ENCODE results near the gene WFDC5.
"Not testable (repeated sequence)": the region's sequence is repeated elsewhere in the genome, so short reads cannot be mapped to it uniquely, and the experiment has no call there.

The WFDC5 gene

DNA sequence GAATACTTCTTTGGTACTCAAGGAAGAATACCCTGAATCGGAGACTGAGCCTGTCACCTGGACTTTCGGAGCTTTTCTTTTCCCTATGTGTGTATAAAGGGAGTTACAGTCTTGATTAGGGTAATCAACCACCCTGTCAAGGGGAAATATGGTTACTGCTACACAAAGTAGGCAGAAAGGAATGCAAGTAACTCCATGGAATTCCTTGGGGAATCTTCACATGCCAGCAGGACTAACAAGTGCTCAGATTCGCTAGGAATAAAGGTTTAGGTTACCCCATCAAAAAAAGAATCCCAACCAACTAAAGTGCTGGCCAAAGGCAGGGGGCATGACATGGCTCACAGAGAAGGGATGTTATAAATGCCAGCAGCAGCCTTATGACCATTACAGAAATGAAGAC is 24.5 kb downstream of the WFDC5 start:
- DNase-seq (ENCODE audit: extremely low read depth in 1 of 2, low read depth in 1 of 2): no peak

DNA sequence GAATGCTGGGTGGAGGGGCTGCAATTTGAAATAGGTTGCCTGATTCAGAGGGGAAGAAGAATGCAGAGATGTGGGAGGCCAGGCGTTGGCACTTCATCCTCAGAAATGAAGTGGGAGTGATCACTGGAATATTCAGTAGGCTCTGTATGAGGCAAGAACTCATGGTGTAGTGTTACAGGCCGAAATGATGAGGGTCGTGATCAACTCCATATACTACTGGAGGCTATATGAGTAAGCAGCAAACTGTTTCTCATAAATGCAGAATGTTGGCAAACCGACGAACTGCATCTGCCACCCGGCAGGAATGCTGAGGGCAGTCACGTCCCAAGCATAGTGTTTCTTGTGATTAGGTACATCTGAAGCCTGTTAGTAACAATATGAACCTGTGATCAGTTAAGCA is 26.7 kb downstream of the WFDC5 start:
- no peak for DNase-seq (ENCODE audit: extremely low read depth in 1 of 2, low read depth in 1 of 2)

DNA sequence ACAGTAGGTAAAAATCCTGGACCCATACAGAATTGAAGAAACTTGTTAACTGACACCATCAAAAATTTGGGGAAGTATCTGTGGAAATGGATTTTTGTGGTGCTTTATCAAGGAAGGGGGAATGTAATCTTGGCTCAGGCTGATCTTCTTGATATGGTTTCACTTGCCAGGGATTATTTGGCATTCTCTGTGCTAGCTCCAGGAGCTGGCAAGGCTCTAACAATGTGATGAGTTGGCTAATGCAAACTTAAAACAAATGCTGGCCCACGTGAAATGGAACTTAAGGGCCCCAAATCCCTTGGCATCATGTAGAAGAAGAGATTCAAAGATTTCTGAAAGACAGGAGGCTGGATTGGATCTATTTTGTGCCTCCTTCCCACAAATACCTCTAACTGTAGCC is 27.2 kb downstream of the WFDC5 start:
- no peak for DNase-seq (ENCODE audit: extremely low read depth in 1 of 2, low read depth in 1 of 2)

DNA sequence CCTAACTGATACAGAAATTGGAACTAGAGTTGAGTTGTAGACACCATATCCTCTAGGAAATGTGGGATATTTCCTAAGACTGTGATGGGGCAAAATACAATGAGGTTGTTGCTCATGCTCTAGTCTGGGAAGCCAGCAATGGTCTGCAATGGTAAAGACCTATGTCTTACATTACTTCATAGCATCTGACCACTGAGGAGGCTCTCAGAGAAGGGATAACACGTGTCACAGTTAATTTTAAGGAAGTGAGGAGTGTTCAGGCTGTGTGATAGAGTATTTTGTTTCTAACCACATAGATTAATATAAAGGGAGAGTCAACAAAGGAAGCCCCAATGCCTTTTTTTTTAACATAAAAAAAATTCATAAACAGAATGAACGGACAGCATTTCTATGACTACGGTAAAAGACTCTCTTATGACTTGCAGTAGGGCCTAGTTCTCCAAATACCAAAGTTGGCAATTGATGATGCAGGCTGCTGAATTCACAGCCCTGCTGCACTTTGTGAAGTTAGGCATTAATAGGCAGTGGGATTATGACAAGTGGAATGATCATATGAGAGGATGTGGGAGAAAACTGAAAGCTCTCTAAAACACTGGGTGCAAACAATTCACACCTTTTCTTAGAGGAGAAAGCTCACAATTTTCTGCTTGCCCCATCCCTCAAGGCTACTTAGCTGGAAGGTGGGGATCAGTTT is 27.7 kb downstream of the WFDC5 start:
- no peak for DNase-seq (ENCODE audit: extremely low read depth in 1 of 2, low read depth in 1 of 2)

DNA sequence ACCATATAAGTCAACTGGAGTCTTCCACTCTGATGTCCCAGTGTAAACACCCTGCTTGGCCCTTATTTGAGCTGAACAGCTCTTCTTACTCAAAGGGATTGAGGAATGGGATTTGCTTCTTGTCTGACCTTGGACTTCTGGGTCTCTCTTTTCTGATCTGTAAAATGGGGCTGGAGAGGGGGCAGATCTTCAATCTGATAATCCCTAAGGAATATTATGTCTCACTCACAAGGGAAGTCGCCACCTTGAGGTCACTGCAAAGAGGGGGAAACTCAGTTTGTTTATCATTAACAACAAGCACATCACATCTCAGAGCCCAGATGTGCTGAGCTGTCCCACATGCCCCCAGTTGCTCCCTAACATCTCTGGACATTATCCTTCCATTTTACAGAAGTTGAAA is 29.1 kb downstream of the WFDC5 start:
- no peak for DNase-seq (ENCODE audit: extremely low read depth in 1 of 2, low read depth in 1 of 2)

DNA sequence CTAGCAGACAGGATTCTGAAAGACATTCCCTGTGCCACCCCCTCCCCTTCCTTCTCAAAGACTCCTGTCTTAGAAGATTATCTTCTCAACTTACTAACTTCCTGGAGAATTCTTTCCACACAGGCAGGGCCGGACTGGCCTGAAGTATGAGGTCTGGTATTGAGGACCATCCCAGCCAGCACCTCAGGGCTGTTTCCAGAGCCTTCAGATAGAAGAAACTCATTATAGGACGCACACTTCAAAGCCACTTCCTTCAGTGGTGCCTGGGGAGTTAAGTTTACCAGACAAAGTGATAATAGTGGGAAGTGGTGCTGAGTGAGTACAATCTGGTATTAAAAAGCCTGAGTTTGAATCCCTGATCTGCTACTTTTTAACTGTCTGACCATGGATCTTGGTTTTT is 29.7 kb downstream of the WFDC5 start:
- no peak for DNase-seq (ENCODE audit: extremely low read depth in 1 of 2, low read depth in 1 of 2)

DNA sequence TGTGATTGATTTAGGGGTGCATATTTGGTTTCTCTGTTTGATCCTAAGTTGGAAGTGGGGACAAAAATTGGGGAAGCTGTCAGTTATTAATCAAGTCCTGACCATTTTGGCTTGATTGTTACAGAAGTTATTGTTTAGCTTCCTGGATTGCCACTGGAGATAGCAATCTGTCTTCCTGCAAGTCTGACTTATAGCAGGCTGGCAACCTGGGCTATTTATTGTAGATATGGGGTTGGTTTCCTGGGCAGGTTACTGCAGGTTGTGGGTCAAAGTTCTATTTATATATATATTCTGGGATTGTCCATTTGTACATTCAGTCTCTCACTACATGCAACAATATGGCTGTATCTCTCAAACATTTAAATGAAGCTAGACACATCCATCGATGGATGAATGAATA is 31.8 kb downstream of the WFDC5 start:
- DNase-seq (ENCODE audit: extremely low read depth in 1 of 2, low read depth in 1 of 2): no peak

DNA sequence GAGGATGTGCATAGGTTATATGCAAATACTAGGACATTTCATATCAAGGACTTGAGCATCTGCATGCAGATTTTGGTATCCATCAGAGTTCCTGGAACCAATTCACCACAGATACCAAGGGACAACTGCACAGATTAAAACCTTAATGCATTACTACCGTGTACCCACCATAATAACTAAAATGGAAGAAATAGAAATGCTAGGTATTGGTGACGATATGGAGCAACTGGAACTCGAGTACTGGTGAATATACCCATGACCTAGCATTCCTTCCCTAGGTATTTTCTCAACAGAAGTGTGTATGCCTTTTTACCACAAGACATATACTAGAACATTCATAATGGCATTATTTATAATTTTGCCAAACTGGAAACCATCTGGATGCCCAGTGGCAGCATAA is 32.5 kb downstream of the WFDC5 start:
- DNase-seq (ENCODE audit: extremely low read depth in 1 of 2, low read depth in 1 of 2): no peak

DNA sequence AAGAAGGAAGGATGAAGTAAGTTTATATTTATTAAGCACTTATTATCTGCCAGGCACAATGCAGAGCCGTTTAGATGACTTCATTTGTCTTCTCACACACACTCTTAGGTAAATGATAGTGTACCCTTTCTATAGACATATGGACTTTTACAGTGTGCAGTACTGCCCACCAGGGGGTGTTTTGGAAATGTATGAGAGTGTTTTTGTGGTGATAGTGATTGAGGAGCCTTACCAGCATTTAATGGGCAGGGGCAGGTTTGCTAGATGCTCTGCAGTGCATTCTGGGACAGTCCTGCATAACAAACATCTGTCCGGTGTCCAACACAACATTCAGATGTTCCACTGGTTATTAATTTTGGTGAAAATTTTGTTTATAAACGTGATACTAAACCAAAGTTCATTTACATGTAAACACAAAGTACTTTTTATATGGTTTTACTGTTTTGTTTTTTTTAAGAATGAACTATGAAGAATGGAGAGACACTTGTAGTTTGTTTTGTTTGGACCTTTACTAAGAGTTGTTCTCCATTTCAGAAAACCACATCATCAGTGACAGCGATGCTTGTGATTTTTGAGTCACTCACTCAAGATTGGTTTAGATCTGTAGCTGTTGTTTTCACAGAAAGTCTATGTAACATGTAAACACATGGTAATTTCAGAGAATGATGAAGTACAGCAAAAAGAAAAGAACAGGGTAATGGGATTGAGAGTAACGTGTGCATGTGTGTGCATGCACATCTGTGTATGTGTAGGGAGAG is 33.9 kb downstream of the WFDC5 start:
- no peak for DNase-seq (ENCODE audit: extremely low read depth in 1 of 2, low read depth in 1 of 2)

DNA sequence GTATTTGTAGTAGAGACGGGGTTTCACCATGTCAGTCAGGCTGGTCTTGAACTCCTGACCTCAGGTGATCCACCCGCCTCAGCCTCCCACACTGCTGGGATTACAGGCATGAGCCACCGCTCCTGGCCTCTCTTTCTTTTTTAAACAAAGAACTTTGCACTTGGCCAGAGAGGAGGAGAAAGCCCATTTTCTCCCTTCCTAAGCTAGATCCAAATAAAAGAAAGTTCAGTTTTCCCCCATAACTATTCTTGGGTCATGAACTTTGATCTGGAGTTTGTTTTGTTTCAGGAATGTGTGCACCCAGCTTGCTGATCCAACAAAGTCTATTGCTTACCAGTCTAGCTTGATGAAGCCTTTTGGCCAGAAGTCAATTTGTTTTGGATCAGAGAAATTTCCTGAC is 37.4 kb downstream of the WFDC5 start:
- no peak for DNase-seq (ENCODE audit: extremely low read depth in 1 of 2, low read depth in 1 of 2)

DNA sequence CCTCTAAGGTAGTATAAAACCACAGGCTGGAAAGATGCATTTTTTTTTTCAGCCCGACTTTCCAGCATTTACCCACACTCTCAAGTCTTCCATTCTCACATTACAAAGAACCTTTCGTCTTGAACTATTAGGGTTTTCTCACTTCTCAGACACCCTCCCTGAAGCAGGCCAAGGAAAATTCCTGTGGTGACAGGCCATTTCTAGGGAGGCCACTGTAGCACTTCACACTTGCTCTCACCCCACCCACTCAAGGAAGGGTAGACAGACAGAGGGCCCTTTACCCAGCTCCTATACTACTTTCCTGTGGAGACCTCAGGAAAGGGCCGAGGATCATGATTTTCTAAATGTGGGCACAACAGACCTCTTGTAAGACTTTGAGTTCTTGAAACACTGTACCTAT is 41.8 kb downstream of the WFDC5 start:
- no peak for DNase-seq (ENCODE audit: extremely low read depth in 1 of 2, low read depth in 1 of 2)

DNA sequence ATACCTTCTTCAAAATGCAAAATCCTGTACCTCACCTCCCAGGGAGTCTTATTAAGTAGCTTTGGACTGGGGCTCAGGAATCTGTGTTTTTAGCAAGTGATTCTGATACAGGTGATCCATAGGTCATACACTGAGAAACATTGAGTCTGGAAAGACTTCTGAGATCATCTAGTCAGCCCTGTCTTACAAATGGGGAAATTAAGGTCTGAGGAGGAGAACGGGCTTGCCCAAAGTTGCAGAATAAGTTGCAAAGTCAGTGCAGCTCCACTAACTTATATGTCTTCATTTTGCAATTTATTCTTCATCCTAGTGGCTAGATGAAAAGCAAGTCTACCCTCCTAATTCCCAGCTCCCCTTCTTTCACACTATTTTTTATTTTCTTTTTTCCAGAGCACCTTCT is 42.9 kb downstream of the WFDC5 start:
- DNase-seq (ENCODE audit: extremely low read depth in 1 of 2, low read depth in 1 of 2): no peak

DNA sequence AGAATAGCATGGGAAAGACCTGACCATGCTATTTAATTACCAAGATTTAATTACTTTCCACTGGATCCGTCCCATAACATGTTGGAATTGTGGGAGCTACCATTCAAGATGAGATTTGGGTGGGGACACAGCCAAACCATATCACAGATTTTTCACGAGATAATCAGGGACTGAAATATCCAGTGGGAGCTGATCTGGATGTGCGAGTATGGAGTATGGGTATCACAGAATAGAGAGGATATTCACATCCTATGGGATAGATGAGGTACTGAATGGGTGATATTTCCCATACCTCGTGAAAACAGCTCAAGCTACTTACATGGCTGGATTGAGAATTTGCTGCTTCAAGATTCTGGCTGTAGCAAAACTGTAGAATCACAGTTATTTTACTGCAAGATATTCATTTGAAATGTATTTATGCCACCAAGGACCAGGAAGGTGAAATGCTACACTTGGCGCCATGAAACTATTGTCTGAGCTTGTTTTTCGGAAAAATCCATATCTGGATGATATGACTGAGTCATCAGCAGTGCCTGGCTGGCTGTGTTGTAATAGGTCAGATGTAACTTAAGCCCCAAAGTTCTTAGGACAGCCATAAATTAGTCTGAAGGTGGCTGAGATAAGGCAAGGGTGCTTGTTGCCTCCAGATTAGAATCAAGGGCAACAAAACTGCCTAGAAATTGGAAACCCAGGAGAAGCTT is 43.9 kb downstream of the WFDC5 start:
- no peak for DNase-seq (ENCODE audit: extremely low read depth in 1 of 2, low read depth in 1 of 2)

DNA sequence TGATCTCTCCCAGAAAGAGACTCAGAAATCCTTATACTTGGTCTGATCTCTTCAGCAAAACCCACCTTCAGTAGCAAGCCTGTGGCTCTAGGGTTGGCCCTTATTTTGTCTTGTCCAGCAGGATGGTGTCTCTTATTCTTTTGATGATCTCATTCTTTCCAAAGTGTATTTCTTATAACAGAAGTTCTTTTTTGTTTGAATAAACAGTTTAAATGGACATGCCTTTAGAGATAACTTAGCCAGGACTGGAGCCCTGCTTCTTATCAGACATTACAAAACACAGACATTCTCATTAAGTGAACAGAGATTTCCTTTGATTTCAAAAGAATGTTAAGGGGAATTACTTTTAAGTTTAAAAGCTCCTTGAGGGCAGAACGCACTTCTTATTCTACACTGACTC is 45.7 kb downstream of the WFDC5 start:
- DNase-seq (ENCODE audit: extremely low read depth in 1 of 2, low read depth in 1 of 2): no peak

DNA sequence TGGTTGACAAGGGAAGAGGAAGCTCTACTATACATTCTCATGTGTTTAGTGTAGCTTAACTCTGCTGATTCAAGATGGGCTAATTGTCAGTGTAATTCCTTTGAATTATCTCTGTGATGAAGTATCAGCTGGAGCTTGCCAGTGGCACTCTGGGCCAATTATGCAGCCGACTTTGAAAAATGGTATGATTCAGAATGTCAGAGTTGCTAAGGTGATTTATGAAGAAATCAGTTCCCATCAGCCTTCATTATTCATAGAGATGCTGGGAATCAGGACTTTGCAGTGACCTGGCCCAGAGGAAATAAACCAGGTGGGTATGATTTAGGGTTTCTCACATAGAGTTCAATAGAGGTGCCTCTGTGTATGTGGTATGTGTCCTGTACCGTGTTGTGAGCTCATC is 47.4 kb downstream of the WFDC5 start:
- DNase-seq (ENCODE audit: extremely low read depth in 1 of 2, low read depth in 1 of 2): no peak

DNA sequence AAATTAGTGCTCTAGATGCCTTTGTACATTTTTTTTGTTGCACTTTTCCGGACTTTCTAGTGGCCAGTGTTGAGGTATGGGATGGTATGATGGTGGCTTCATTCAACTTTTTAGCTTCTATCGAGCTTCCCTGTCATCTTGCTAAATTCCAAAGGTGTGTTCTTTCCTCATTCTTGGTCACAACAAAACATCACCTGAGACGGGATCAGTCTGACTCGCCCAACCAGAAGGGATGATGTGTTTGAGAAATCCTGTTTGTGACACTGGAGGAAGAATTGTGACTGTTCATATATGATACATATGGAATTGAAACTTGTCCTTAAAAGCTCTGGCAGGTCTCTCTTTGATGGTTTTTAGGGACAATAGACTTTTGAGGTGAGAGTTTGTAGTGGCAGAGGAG is 47.9 kb downstream of the WFDC5 start:
- DNase-seq (ENCODE audit: extremely low read depth in 1 of 2, low read depth in 1 of 2): no peak

DNA sequence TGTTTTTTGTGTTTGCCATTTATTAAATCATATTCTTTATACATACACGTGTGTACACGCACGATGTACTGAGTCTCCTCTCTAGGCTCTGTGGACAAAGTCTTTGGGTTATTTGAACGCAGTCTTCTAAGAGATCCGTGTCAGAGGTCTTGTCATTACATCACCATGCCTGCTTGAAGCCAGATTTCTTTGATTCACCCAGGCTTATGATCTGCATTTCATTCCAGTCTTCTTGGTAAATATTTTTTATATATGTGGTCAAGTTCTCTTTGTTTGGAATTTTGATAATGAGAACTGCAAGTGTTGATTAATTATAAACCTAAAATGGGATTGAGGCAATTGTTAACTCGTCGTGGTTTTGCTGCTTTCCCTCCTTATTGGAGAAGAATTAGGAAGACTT is 48.6 kb downstream of the WFDC5 start:
- DNase-seq (ENCODE audit: extremely low read depth in 1 of 2, low read depth in 1 of 2): no peak

DNA sequence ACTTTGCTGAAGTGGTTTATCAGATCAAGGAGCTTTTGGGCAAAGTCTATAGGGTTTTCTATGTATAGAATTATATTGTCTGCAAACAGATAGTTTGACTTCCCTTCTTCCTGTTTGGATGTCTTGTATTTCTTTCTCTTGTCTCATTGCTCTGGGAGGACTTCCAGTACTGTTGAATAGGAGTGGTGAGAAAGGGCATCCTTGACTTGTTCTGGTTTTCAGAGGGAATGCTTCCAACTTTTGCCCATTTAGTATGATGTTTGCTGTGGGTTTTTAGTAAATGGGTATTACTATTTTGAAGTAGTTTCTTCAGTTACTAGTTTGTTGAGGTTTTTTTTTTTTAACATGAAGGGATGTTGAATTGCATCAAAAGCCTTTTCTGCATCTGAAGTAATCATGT is 50.2 kb downstream of the WFDC5 start:
- no peak for DNase-seq (ENCODE audit: extremely low read depth in 1 of 2, low read depth in 1 of 2)

DNA sequence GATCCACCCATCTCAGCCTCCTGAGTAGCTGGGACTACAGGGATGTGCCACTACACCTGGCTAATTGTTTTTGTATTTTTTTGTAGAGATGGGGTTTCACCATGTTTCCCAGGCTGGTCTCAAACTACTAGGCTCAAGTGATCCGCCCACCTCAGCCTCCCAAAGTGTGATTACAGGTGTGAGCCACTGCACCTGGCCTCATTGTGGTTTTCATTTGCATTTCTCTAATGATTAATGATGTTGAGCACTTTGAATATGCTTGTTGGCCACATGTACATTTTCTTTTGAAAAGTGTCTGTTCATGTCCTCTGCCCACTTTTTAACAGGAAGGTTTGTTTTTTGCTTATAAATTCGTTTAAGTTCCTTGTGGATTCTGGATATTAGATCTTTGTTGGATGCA is 51.9 kb downstream of the WFDC5 start:
- not testable (repeated sequence) for DNase-seq (ENCODE audit: extremely low read depth in 1 of 2, low read depth in 1 of 2)

DNA sequence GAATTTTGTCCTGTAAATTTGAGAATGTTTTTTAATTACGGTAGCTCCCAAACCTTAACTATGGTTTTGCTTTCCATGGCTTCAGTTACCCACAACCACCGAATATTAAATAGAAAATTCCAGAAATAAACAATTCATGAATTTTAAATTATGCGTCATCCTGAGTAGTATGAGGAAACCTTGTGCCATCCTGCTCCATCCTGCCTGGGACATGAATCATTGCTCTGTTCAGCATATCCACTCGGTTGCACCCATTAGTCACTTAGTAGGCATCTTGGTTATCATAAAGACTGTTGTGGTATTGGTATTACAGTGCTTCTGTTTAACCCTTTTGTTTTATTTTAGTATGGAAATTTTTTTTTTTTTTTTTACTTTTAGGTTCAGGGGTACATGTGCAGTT is 53.7 kb downstream of the WFDC5 start:
- DNase-seq (ENCODE audit: extremely low read depth in 1 of 2, low read depth in 1 of 2): no peak

DNA sequence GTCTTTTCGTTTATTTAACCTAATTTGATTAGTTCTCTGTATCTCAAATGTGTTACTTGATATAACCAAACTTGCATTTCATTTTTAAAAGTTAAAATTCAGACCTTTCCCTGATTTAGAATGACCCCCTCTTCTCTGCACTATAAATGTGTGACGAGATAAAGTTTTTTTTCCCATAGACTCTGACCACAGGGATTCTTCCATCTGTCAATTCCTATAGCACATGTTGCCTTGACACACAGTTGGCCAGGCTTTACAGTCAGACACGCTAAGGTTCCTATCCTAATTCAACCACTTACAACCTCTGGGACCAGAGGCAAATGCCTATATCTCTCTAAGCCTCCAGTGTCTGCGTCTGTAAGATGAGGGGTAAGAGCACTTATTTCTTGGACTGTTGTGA is 54.7 kb downstream of the WFDC5 start:
- DNase-seq (ENCODE audit: extremely low read depth in 1 of 2, low read depth in 1 of 2): no peak

Measured in activated CD8-positive, alpha-beta memory T cell treated with anti-CD3 and anti-CD28 coated beads for 1 hour (primary cell).